Osteocyte (in vitro differentiated cells): Measurements from ENCODE around the gene BCL6. TPM values are rescaled to one million over a fixed set of nuclear protein-coding genes. Genes with fewer than 3 reads are reported as not detected.

Experiments used
- DNase-seq: peaks from one replicate; pipeline ENCODE4 v3.0.0; 2021; ENCODE audit warnings: mixed read lengths; ENCODE audit not compliant: unreplicated experiment; ENCODE audit errors: extremely low spot score
- H3K27ac Mint-ChIP-seq: one replicate; pipeline ENCODE4 v1.8.0; 2021; ENCODE audit warnings: mild to moderate bottlenecking, mixed read lengths; ENCODE audit not compliant: unreplicated experiment
- H3K27me3 Mint-ChIP-seq: one replicate; pipeline ENCODE4 v1.8.0; 2021; ENCODE audit warnings: mixed read lengths; ENCODE audit not compliant: unreplicated experiment
- H3K36me3 Mint-ChIP-seq: one replicate; pipeline ENCODE4 v1.8.0; 2021; ENCODE audit warnings: mixed read lengths; ENCODE audit not compliant: unreplicated experiment
- H3K4me1 Mint-ChIP-seq: one replicate; pipeline ENCODE4 v1.8.0; 2021; ENCODE audit warnings: mixed read lengths; ENCODE audit not compliant: unreplicated experiment
- H3K4me3 Mint-ChIP-seq: one replicate; pipeline ENCODE4 v1.8.0; 2021; ENCODE audit warnings: mild to moderate bottlenecking, moderate library complexity, mixed read lengths; ENCODE audit not compliant: unreplicated experiment
- H3K9me3 Mint-ChIP-seq: one replicate; pipeline ENCODE4 v1.8.0; 2021; ENCODE audit warnings: mixed read lengths; ENCODE audit not compliant: unreplicated experiment
- CTCF ChIP-seq: fragments of 200-600 bp; sonication (generic); IDR thresholded peaks from 2 replicates; pipeline ENCODE4 v1.5.0; 2021; ENCODE audit warnings: antibody characterized with exemption, mild to moderate bottlenecking, moderate library complexity
- total RNA-seq: library from RNA; stranded (reverse); gene quantifications from 2 replicates; pipeline ENCODE4 v1.2.1, GENCODE V29; 2021

BCL6 gene
- total RNA-seq, 1 donor from 2014 or later: 84.8 TPM

GRCh38 chr3:187696021-187696420, 49.2 kb downstream of the BCL6 start:
- no peak overlapping the region for H3K27ac Mint-ChIP-seq
- H3K4me3 Mint-ChIP-seq: no peak overlapping the region
- H3K36me3 Mint-ChIP-seq: no peaks in the 10 kb centered on the region
- no peaks in the 10 kb centered on the region for H3K4me1 Mint-ChIP-seq
- H3K9me3 Mint-ChIP-seq: no peaks in the 10 kb centered on the region
- H3K27me3 Mint-ChIP-seq: peaks cover 41% of the 10 kb centered on the region
- no peak for TF ChIP-seq CTCF
- DNase-seq: no peak

DNA sequence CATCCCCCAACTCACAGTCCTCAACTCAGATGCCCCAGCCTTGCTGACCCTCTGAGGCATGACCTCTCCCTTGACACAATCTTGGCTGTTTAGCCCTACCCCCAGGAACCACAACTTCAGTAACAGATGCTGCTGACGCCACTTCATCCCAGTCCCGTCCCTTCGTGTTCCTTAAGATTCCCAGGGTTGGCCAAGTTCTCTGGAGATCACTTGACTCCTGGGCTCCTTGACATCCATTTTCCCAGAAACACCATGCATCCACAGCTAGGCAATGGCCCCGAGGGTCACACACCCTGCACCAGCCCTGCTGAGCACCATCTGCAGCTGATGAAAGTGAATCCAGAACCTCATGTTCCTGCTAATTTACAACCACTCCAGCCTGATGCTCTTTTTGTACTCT, 49.8 kb downstream of the BCL6 start:
- Mint-ChIP-seq H3K4me3 (no peak overlapping the region), H3K27me3 (peaks cover 47% of the 10 kb centered on the region), H3K36me3 (no peaks in the 10 kb centered on the region), H3K9me3 (no peaks in the 10 kb centered on the region), H3K4me1 (no peaks in the 10 kb centered on the region), H3K27ac (no peak overlapping the region)
- no peak for TF ChIP-seq CTCF
- DNase-seq: no peak

GRCh38 chr3:187694801-187695200, 50.5 kb downstream of the BCL6 start:
- H3K27ac Mint-ChIP-seq: no peak overlapping the region
- H3K4me1 Mint-ChIP-seq: no peaks in the 10 kb centered on the region
- DNase-seq: no peak
- H3K4me3 Mint-ChIP-seq: no peak overlapping the region
- H3K9me3 Mint-ChIP-seq: no peaks in the 10 kb centered on the region
- TF ChIP-seq CTCF: no peak
- H3K36me3 Mint-ChIP-seq: no peaks in the 10 kb centered on the region
- H3K27me3 Mint-ChIP-seq: peaks cover 51% of the 10 kb centered on the region

DNA sequence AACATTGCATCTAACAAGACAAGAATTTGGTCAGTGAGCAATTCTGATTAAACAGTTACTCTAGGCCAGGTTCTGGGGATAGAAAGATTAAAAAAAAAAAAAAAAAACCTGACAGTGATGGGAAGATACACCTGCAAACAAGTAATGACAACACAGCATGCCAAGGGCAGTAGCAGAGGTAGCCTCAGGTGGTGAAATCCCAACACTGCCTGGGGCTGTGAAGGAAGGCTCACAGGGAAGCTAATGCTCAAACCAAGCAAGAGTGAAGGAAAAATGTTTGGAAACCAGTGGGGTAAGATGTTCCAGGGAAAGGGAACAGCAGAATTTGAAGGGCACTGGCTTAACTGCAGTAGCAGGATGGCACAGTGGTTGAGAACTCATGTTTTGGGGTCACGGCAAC, 51.8 kb downstream of the BCL6 start:
- H3K36me3 Mint-ChIP-seq: no peaks in the 10 kb centered on the region
- no peak for DNase-seq
- H3K4me3 Mint-ChIP-seq: no peak overlapping the region
- peaks cover 61% of the 10 kb centered on the region for H3K27me3 Mint-ChIP-seq
- H3K4me1 Mint-ChIP-seq: no peaks in the 10 kb centered on the region
- no peak for TF ChIP-seq CTCF
- H3K9me3 Mint-ChIP-seq: no peaks in the 10 kb centered on the region
- H3K27ac Mint-ChIP-seq: no peak overlapping the region

DNA sequence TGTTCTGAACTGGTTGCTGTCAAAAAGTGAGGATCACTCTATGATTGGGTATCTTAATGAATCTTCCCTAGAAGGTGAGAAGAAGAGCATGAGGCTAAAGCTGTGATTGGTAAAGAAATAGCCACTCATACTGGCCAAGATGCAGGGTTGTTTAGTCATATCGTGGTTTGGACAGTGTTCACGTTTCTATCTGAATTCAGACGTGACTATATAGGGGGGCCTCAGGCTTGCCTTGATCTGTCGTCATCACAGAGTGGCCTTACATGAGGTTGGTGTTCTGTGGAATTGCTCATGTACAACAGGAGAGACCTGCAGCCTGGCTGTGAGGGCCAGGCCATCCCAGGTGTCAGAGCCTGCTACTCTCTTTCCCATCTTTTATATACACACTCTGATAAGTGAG, 55.3 kb downstream of the BCL6 start:
- Mint-ChIP-seq H3K36me3 (peaks cover 2% of the 10 kb centered on the region), H3K27me3 (peaks cover 52% of the 10 kb centered on the region), H3K4me1 (no peaks in the 10 kb centered on the region), H3K9me3 (peaks cover 10% of the 10 kb centered on the region), H3K4me3 (no peak overlapping the region), H3K27ac (no peak overlapping the region)
- no peak for TF ChIP-seq CTCF
- DNase-seq: no peak
